ENCODE data around the gene SCMH1.

DNA sequence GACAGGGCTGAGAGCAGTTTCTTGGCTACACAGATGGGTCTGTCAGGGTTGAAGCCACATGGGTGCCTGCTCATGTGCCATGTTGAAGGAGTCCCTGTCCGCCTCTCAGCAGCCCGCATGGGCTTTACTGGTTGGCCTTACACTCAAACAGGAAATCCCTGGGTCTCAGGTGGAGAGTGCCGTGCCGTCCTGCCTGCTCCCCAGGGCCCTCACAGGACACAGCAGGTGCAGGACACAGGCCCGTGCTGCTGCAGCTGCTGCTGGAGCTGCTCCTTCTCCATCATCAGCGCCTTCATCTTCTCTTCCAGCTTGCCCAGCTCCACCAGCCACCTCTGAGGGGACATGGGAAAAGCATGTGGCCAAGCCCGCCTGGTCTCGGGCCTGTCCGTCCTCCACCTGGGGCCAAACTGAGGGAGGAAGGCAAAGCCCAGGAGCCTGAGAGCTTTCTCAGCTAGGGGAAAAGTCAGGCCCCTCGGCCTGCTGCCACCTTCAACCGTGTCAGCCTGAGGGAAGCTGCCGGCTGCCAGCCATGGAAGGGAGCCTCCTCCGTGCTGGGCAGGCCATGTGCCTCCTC, 226.1 kb downstream of the SCMH1 start:
- TF ChIP-seq, protein P1, sequence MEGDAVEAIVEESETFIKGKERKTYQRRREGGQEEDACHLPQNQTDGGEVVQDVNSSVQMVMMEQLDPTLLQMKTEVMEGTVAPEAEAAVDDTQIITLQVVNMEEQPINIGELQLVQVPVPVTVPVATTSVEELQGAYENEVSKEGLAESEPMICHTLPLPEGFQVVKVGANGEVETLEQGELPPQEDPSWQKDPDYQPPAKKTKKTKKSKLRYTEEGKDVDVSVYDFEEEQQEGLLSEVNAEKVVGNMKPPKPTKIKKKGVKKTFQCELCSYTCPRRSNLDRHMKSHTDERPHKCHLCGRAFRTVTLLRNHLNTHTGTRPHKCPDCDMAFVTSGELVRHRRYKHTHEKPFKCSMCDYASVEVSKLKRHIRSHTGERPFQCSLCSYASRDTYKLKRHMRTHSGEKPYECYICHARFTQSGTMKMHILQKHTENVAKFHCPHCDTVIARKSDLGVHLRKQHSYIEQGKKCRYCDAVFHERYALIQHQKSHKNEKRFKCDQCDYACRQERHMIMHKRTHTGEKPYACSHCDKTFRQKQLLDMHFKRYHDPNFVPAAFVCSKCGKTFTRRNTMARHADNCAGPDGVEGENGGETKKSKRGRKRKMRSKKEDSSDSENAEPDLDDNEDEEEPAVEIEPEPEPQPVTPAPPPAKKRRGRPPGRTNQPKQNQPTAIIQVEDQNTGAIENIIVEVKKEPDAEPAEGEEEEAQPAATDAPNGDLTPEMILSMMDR (IDR thresholded peaks at IDR 0.05; ENCODE audit: extremely low read depth in 1 of 2, insufficient read depth in 1 of 2, low read depth in 1 of 2, low read length in 2 of 2): no peak
- no peak for TF ChIP-seq POLR2AphosphoS5 (IDR thresholded peaks at IDR 0.05; ENCODE audit: insufficient read depth, low read depth, low read length)
- TF ChIP-seq, protein P2, sequence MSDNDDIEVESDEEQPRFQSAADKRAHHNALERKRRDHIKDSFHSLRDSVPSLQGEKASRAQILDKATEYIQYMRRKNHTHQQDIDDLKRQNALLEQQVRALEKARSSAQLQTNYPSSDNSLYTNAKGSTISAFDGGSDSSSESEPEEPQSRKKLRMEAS (IDR thresholded peaks at IDR 0.05; ENCODE audit: insufficient read depth, insufficient read length): no peak

All from endothelial cell of umbilical vein (primary cell).